ENCODE results near the gene LPAR1.

DNA sequence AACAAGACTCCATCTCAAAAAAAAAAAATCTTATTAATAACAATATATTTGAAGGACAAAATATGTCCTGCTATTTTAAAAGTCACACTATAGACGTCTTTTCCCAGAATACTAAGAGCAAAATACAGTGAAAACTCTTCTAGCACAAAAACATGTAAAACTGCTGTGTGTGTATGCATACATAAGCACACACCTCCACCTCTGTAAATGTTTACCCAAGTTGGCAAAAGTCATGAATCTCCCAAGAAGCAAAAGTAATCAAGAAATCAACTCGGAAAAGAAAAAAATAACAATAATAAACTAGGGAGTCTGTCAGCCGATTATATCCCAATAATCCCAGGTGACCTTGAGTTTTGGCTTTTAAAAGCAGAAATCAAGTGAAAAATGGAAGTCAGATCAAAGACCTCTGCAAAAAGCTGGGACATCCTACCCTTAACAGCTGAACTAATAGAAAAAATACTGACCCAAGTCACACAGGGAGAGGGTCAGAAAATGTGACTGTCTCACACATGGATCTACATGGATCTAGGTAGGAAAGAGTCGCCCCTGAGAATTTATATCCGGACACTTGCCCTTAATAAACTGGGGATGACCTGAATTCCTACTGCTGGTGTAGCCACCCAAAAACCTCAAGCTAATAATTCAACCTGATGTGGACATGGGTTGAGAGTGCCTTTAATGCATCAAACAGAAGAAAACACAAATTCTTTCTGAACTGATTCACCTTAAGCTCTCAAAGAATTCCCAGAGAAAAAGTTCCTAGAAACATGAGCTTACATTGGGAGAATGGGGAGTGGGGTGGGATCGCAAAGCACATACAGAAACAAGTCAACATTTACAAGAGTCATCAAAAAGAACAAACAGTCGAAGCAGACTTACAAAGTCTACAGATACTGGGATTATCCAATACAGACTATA is 29.9 kb downstream of the LPAR1 start:
- no peak for TF ChIP-seq EZH2 (IDR thresholded peaks at IDR 0.05; ENCODE audit: borderline replicate concordance, insufficient read depth, low read depth, low read length, poor library complexity, severe bottlenecking)
- TF ChIP-seq, protein P1, sequence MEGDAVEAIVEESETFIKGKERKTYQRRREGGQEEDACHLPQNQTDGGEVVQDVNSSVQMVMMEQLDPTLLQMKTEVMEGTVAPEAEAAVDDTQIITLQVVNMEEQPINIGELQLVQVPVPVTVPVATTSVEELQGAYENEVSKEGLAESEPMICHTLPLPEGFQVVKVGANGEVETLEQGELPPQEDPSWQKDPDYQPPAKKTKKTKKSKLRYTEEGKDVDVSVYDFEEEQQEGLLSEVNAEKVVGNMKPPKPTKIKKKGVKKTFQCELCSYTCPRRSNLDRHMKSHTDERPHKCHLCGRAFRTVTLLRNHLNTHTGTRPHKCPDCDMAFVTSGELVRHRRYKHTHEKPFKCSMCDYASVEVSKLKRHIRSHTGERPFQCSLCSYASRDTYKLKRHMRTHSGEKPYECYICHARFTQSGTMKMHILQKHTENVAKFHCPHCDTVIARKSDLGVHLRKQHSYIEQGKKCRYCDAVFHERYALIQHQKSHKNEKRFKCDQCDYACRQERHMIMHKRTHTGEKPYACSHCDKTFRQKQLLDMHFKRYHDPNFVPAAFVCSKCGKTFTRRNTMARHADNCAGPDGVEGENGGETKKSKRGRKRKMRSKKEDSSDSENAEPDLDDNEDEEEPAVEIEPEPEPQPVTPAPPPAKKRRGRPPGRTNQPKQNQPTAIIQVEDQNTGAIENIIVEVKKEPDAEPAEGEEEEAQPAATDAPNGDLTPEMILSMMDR (IDR thresholded peaks at IDR 0.05) = no peak

All from B cell (primary cell).